ENCODE results near the gene ETHE1. TPM values are rescaled to one million over a fixed set of nuclear protein-coding genes. Genes with fewer than 3 reads are reported as not detected.

Gene ETHE1
- total RNA-seq, 1 donor from 2014 or later, result 59.7 TPM

- Mint-ChIP-seq H3K36me3 (ENCODE audit: low read depth) (no peaks in the 10 kb centered on the region), H3K4me3 (no peak overlapping the region), H3K27ac (peak overlapping the region; percentile 1), H3K4me1 (peaks cover 42% of the 10 kb centered on the region), H3K9me3 (no peaks in the 10 kb centered on the region), H3K27me3 (no peaks in the 10 kb centered on the region)
- no peak for DNase-seq
- intact Hi-C loops (cut with micrococcal nuclease), result loop anchor here (10.0 kb wide), 1 partner anchor 287 kb away; the partner anchor contains the start of gene SMG9
Measured at GRCh38 chr19:43467730-43468129, 59.3 kb downstream of the ETHE1 start.

- no peak for DNase-seq
- no peak overlapping the region for H3K27ac Mint-ChIP-seq
- no peaks in the 10 kb centered on the region for H3K27me3 Mint-ChIP-seq
- H3K9me3 Mint-ChIP-seq, result no peaks in the 10 kb centered on the region
- intact Hi-C loops (cut with micrococcal nuclease), result loop anchor here (10.0 kb wide), 1 partner anchor 288 kb away; the partner anchor contains the start of gene SMG9
- no peak overlapping the region for H3K4me3 Mint-ChIP-seq
- no peaks in the 10 kb centered on the region for H3K36me3 Mint-ChIP-seq (ENCODE audit: low read depth)
- peaks cover 43% of the 10 kb centered on the region for H3K4me1 Mint-ChIP-seq
Measured at GRCh38 chr19:43467276-43467675, 59.7 kb downstream of the ETHE1 start.

GRCh38 chr19:43466793-43467192 lies 60.2 kb downstream of the ETHE1 start:
- Mint-ChIP-seq H3K36me3 (ENCODE audit: low read depth) (no peaks in the 10 kb centered on the region), H3K27me3 (no peaks in the 10 kb centered on the region), H3K4me3 (no peak overlapping the region), H3K27ac (no peak overlapping the region), H3K4me1 (peaks cover 48% of the 10 kb centered on the region), H3K9me3 (no peaks in the 10 kb centered on the region)
- intact Hi-C loops (cut with micrococcal nuclease), result loop anchor here (10.0 kb wide), 1 partner anchor 288 kb away; the partner anchor contains the start of gene SMG9
- no peak for DNase-seq

GRCh38 chr19:43465468-43466120 lies 61.4 kb downstream of the ETHE1 start, which contains the start of gene LYPD3:
LYPD3 (minus strand) TSS chr19:43465608; CDS start chr19:43465571, 37 bp downstream.
- DNase-seq, result no peak
- Mint-ChIP-seq H3K27ac (peak within 1 kb of the TSS; percentile 61), H3K27me3 (no peaks in the 10 kb centered on the region), H3K4me3 (peak within 1 kb of the TSS; percentile 92), H3K4me1 (peaks cover 53% of the 10 kb centered on the region), H3K9me3 (no peaks in the 10 kb centered on the region), H3K36me3 (ENCODE audit: low read depth) (peaks cover 1% of the 10 kb centered on the region)
- intact Hi-C loops (cut with micrococcal nuclease), result loop anchor here (10.0 kb wide), 1 partner anchor 289 kb away; the partner anchor contains the start of gene SMG9

- peaks cover 1% of the 10 kb centered on the region for H3K36me3 Mint-ChIP-seq (ENCODE audit: low read depth)
- H3K9me3 Mint-ChIP-seq, result no peaks in the 10 kb centered on the region
- H3K4me1 Mint-ChIP-seq, result peaks cover 45% of the 10 kb centered on the region
- intact Hi-C loops (cut with micrococcal nuclease), result loop anchor here (1.0 to 10.0 kb wide), 3 partner anchors 11 to 291 kb away; partner anchors contain the start of gene SMG9
- H3K4me3 Mint-ChIP-seq, result peak overlapping the region; percentile 92
- H3K27me3 Mint-ChIP-seq, result no peaks in the 10 kb centered on the region
- DNase-seq, result peak; percentile 94
- H3K27ac Mint-ChIP-seq, result peak overlapping the region; percentile 93
Measured at GRCh38 chr19:43464134-43464775, 62.7 kb downstream of the ETHE1 start.

GRCh38 chr19:43463381-43464133 lies 63.4 kb downstream of the ETHE1 start:
- intact Hi-C loops (cut with micrococcal nuclease), result loop anchor here (1.0 to 10.0 kb wide), 6 partner anchors 12 to 291 kb away; partner anchors contain the start of genes PHLDB3, PINLYP, SMG9 and XRCC1
- Mint-ChIP-seq H3K4me3 (peak overlapping the region; percentile 92), H3K36me3 (ENCODE audit: low read depth) (peaks cover 1% of the 10 kb centered on the region), H3K27me3 (no peaks in the 10 kb centered on the region), H3K9me3 (no peaks in the 10 kb centered on the region), H3K27ac (peak overlapping the region; percentile 93), H3K4me1 (peaks cover 40% of the 10 kb centered on the region)
- peak; percentile 99 for DNase-seq

- Mint-ChIP-seq H3K36me3 (ENCODE audit: low read depth) (peaks cover 1% of the 10 kb centered on the region), H3K4me1 (peaks cover 33% of the 10 kb centered on the region)
Measured at GRCh38 chr19:43462785-43463380, 64.1 kb downstream of the ETHE1 start.

GRCh38 chr19:43462383-43462782 lies 64.6 kb downstream of the ETHE1 start:
- no peaks in the 10 kb centered on the region for H3K27me3 Mint-ChIP-seq
- intact Hi-C loops (cut with micrococcal nuclease), result loop anchor here (10.0 kb wide), 1 partner anchor 292 kb away; the partner anchor contains the start of gene SMG9
- H3K27ac Mint-ChIP-seq, result peak overlapping the region; percentile 84
- DNase-seq, result no peak
- no peaks in the 10 kb centered on the region for H3K9me3 Mint-ChIP-seq
- peaks cover 1% of the 10 kb centered on the region for H3K36me3 Mint-ChIP-seq (ENCODE audit: low read depth)
- peaks cover 34% of the 10 kb centered on the region for H3K4me1 Mint-ChIP-seq
- peak overlapping the region; percentile 92 for H3K4me3 Mint-ChIP-seq

More at GRCh38 chr19:43462785-43463380, 64.1 kb downstream of the ETHE1 start:
- intact Hi-C loops (cut with micrococcal nuclease), result loop anchor here (1.0 to 10.0 kb wide), 4 partner anchors 41 to 292 kb away; partner anchors contain the start of genes PHLDB3, PINLYP, SMG9 and XRCC1
- Mint-ChIP-seq H3K4me3 (peak overlapping the region; percentile 92), H3K27me3 (no peaks in the 10 kb centered on the region), H3K9me3 (no peaks in the 10 kb centered on the region), H3K27ac (peak overlapping the region; percentile 93)
- DNase-seq, result no peak

- Mint-ChIP-seq H3K9me3 (no peaks in the 10 kb centered on the region), H3K4me3 (peak overlapping the region; percentile 92), H3K4me1 (peaks cover 30% of the 10 kb centered on the region), H3K27me3 (no peaks in the 10 kb centered on the region), H3K27ac (peak overlapping the region; percentile 84), H3K36me3 (ENCODE audit: low read depth) (peaks cover 1% of the 10 kb centered on the region)
- intact Hi-C loops (cut with micrococcal nuclease), result loop anchor here (10.0 kb wide), 1 partner anchor 293 kb away; the partner anchor contains the start of gene SMG9
- no peak for DNase-seq
Measured at GRCh38 chr19:43461303-43461702, 65.7 kb downstream of the ETHE1 start.

GRCh38 chr19:43460362-43461016 lies 66.5 kb downstream of the ETHE1 start:
- Mint-ChIP-seq H3K4me3 (no peak overlapping the region), H3K27ac (no peak overlapping the region), H3K4me1 (peaks cover 27% of the 10 kb centered on the region), H3K27me3 (no peaks in the 10 kb centered on the region), H3K9me3 (no peaks in the 10 kb centered on the region), H3K36me3 (ENCODE audit: low read depth) (peaks cover 1% of the 10 kb centered on the region)
- DNase-seq, result no peak
- intact Hi-C loops (cut with micrococcal nuclease), result loop anchor here (10.0 kb wide), 1 partner anchor 294 kb away; the partner anchor contains the start of gene SMG9

- H3K36me3 Mint-ChIP-seq (ENCODE audit: low read depth), result peaks cover 1% of the 10 kb centered on the region
- peaks cover 24% of the 10 kb centered on the region for H3K4me1 Mint-ChIP-seq
- H3K4me3 Mint-ChIP-seq, result no peak overlapping the region
- H3K9me3 Mint-ChIP-seq, result no peaks in the 10 kb centered on the region
- H3K27me3 Mint-ChIP-seq, result no peaks in the 10 kb centered on the region
- intact Hi-C loops (cut with micrococcal nuclease), result no loop called here
- peak overlapping the region; percentile 45 for H3K27ac Mint-ChIP-seq
- no peak for DNase-seq
Measured at GRCh38 chr19:43457809-43458208, 69.2 kb downstream of the ETHE1 start.
